ENCODE data around the gene PREX1.
"Not testable (repeated sequence)": the region's sequence is repeated elsewhere in the genome, so short reads cannot be mapped to it uniquely, and the experiment has no call there.

The PREX1 gene

GRCh38 chr20:48826480-48826879, 1.3 kb downstream of the PREX1 start:
- not testable (repeated sequence) for DNase-seq (ENCODE audit: low spot score)

GRCh38 chr20:48826069-48826468, 1.7 kb downstream of the PREX1 start:
- no peak for DNase-seq (ENCODE audit: low spot score)

GRCh38 chr20:48825566-48825920, 2.3 kb downstream of the PREX1 start:
- DNase-seq (ENCODE audit: low spot score) = no peak

GRCh38 chr20:48824830-48825565, 2.8 kb downstream of the PREX1 start:
- DNase-seq (ENCODE audit: low spot score) = no peak

GRCh38 chr20:48823960-48824498, 3.8 kb downstream of the PREX1 start:
- peak; percentile 92 for DNase-seq (ENCODE audit: low spot score)

GRCh38 chr20:48823476-48823875, 4.3 kb downstream of the PREX1 start:
- no peak for DNase-seq (ENCODE audit: low spot score)

- no peak for DNase-seq (ENCODE audit: low spot score)
Measured at GRCh38 chr20:48822879-48823385, 4.9 kb downstream of the PREX1 start.

- no peak for DNase-seq (ENCODE audit: low spot score)
Measured at GRCh38 chr20:48822178-48822577, 5.6 kb downstream of the PREX1 start.

GRCh38 chr20:48821261-48821920, 6.4 kb downstream of the PREX1 start:
- DNase-seq (ENCODE audit: low spot score) = no peak

- DNase-seq (ENCODE audit: low spot score) = no peak
Measured at GRCh38 chr20:48820649-48820973, 7.2 kb downstream of the PREX1 start.

GRCh38 chr20:48819821-48820648, 7.8 kb downstream of the PREX1 start:
- no peak for DNase-seq (ENCODE audit: low spot score)

GRCh38 chr20:48819089-48819488, 8.7 kb downstream of the PREX1 start:
- no peak for DNase-seq (ENCODE audit: low spot score)

- DNase-seq (ENCODE audit: low spot score) = no peak
Measured at GRCh38 chr20:48818481-48818987, 9.3 kb downstream of the PREX1 start.

- no peak for DNase-seq (ENCODE audit: low spot score)
Measured at GRCh38 chr20:48818031-48818370, 9.8 kb downstream of the PREX1 start.

GRCh38 chr20:48817367-48818030, 10.3 kb downstream of the PREX1 start:
- DNase-seq (ENCODE audit: low spot score) = no peak

GRCh38 chr20:48816282-48817205, 11.3 kb downstream of the PREX1 start:
- DNase-seq (ENCODE audit: low spot score) = no peak

GRCh38 chr20:48815537-48815936, 12.3 kb downstream of the PREX1 start:
- no peak for DNase-seq (ENCODE audit: low spot score)

- no peak for DNase-seq (ENCODE audit: low spot score)
Measured at GRCh38 chr20:48814633-48815032, 13.2 kb downstream of the PREX1 start.

GRCh38 chr20:48813930-48814546, 13.8 kb downstream of the PREX1 start:
- no peak for DNase-seq (ENCODE audit: low spot score)

- DNase-seq (ENCODE audit: low spot score) = no peak
Measured at GRCh38 chr20:48813446-48813747, 14.4 kb downstream of the PREX1 start.

All from AG08395 (cell line).